Measurements from ENCODE around the gene RNU1-2.
"Not testable (repeated sequence)": the region's sequence is repeated elsewhere in the genome, so short reads cannot be mapped to it uniquely, and the experiment has no call there.

The RNU1-2 gene

GRCh38 chr1:16888860-16889816, 6.6 kb upstream of the RNU1-2 start:
- peaks cover 13 to 18% of the 10 kb centered on the region in 2 experiments for H3K4me1 ChIP-seq (ENCODE audit: control insufficient read depth in 1 of 2, insufficient read depth in 1 of 2, low read depth in 1 of 2, low read length in 1 of 2)
- TF ChIP-seq CTCF (IDR thresholded peaks at IDR 0.05) = no peak
- peaks cover 40% of the 10 kb centered on the region for H3K27me3 ChIP-seq
- no peaks in the 10 kb centered on the region for H3K36me3 ChIP-seq
- H3K27ac ChIP-seq = peak overlapping the region; percentile 40
- H3K4me3 ChIP-seq (ENCODE audit: low read depth in 1 of 2, low read length in 1 of 2) = peak overlapping the region; percentile 57 to 64
- no peaks in the 10 kb centered on the region for H3K9me3 ChIP-seq

DNA sequence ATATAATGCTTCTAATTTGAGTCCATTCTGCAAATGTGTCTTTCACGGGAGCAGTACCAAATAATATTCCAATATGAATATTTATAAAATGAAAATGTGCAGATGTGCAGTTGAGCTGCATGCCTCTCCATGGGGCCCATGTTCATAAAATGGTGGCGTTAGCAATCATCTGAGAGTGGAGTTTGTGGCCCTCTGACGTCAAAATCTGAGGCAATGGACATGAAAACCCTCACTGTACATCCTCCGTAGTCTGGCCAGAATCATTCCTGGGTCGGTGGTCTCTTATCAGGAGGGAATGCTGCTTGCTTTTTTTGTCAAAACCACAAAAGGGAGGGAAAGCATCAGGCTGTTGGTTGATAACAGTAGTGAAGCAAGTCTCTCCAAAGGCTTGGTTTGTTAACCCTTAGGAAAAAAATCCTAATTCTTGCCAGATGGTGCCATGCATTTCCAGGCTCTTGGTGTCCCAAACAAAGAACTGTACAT, 5.2 kb upstream of the RNU1-2 start:
- Histone ChIP-seq H3K27me3 (peaks cover 36% of the 10 kb centered on the region), H3K4me1 (ENCODE audit: control insufficient read depth in 1 of 2, insufficient read depth in 1 of 2, low read depth in 1 of 2, low read length in 1 of 2) (peaks cover 17 to 18% of the 10 kb centered on the region in 2 experiments)
- not testable (repeated sequence) for H3K9me3 ChIP-seq; H3K36me3 ChIP-seq; H3K27ac ChIP-seq; H3K4me3 ChIP-seq (ENCODE audit: low read depth in 1 of 2, low read length in 1 of 2)

GRCh38 chr1:16891057-16891456, 4.7 kb upstream of the RNU1-2 start:
- not testable (repeated sequence) for H3K4me3 ChIP-seq (ENCODE audit: low read depth in 1 of 2, low read length in 1 of 2); H3K36me3 ChIP-seq; H3K9me3 ChIP-seq; H3K27ac ChIP-seq
- H3K4me1 ChIP-seq (ENCODE audit: control insufficient read depth in 1 of 2, insufficient read depth in 1 of 2, low read depth in 1 of 2, low read length in 1 of 2) = peaks cover 17 to 18% of the 10 kb centered on the region in 2 experiments
- peaks cover 36% of the 10 kb centered on the region for H3K27me3 ChIP-seq

DNA sequence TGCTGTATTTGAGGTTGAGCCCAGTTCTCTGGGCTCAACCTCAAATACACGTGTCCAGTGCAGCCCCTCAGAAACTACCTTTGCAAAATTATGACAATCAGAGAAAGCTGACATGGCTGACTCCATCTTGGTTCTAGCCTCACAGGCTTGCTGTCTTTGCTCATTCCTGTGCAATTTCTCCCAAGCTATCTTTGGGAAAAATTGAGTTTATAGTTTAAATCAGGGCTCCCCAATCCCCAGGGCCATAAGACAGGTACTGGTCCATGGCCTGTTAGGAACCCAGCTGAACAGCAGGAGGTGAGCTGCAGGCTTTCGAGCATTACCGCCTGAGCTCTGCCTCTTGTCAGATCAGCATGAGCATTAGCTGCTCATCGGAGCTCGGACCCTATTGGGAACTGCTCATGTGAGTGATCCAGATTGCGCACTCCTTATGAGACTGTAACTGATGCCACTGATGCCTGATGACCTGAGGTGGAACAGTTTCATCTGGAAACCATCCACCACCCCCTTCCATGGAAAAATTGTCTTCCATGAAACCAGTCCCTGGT, 2.7 kb upstream of the RNU1-2 start:
- H3K36me3 ChIP-seq; H3K9me3 ChIP-seq; H3K4me3 ChIP-seq (ENCODE audit: low read depth in 1 of 2, low read length in 1 of 2); H3K27ac ChIP-seq: not testable (repeated sequence)
- H3K4me1 ChIP-seq (ENCODE audit: control insufficient read depth in 1 of 2, insufficient read depth in 1 of 2, low read depth in 1 of 2, low read length in 1 of 2) = peaks cover 27 to 31% of the 10 kb centered on the region in 2 experiments
- peaks cover 25% of the 10 kb centered on the region for H3K27me3 ChIP-seq

GRCh38 chr1:16893796-16894195, 2.0 kb upstream of the RNU1-2 start:
- H3K27ac ChIP-seq; H3K36me3 ChIP-seq; H3K4me3 ChIP-seq (ENCODE audit: low read depth in 1 of 2, low read length in 1 of 2); H3K9me3 ChIP-seq: not testable (repeated sequence)
- Histone ChIP-seq H3K27me3 (peaks cover 20% of the 10 kb centered on the region), H3K4me1 (ENCODE audit: control insufficient read depth in 1 of 2, insufficient read depth in 1 of 2, low read depth in 1 of 2, low read length in 1 of 2) (peaks cover 27 to 31% of the 10 kb centered on the region in 2 experiments)

GRCh38 chr1:16894338-16894737, 1.4 kb upstream of the RNU1-2 start:
- H3K36me3 ChIP-seq; H3K4me3 ChIP-seq (ENCODE audit: low read depth in 1 of 2, low read length in 1 of 2); H3K9me3 ChIP-seq; H3K27ac ChIP-seq: not testable (repeated sequence)
- H3K4me1 ChIP-seq (ENCODE audit: control insufficient read depth in 1 of 2, insufficient read depth in 1 of 2, low read depth in 1 of 2, low read length in 1 of 2) = peaks cover 23 to 30% of the 10 kb centered on the region in 2 experiments
- peaks cover 15% of the 10 kb centered on the region for H3K27me3 ChIP-seq

DNA sequence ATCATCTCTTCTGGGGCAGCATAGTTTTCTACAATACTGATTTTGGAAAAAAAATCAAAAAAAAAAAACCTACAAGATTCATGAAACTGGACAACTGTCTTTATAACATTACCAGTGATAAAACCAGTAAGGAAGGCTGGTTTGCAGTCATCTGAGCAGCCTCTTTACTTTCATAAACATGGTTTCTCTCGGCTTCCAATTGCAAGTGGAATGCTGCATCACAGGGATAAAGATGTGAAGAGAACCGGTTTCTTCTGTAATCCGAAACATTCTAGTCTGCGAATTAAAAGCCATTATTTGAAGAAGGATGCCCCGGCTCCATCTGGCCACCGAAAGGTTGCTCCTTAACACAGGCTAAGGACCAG, 565 bp upstream of the RNU1-2 start:
- H3K9me3 ChIP-seq, H3K27ac ChIP-seq, H3K36me3 ChIP-seq, H3K27me3 ChIP-seq: not testable (repeated sequence)
- Histone ChIP-seq H3K4me1 (ENCODE audit: control insufficient read depth in 1 of 2, insufficient read depth in 1 of 2, low read depth in 1 of 2, low read length in 1 of 2) (peaks cover 14 to 21% of the 10 kb centered on the region in 2 experiments), H3K4me3 (ENCODE audit: low read depth in 1 of 2, low read length in 1 of 2) (peak overlapping the region in 1 of 2 experiments; percentile 60)

- not testable (repeated sequence) for H3K36me3 ChIP-seq, H3K9me3 ChIP-seq, H3K27me3 ChIP-seq
- Histone ChIP-seq H3K27ac (peak overlapping the region; percentile 70), H3K4me1 (ENCODE audit: control insufficient read depth in 1 of 2, insufficient read depth in 1 of 2, low read depth in 1 of 2, low read length in 1 of 2) (peaks cover 19 to 23% of the 10 kb centered on the region in 2 experiments), H3K4me3 (ENCODE audit: low read depth in 1 of 2, low read length in 1 of 2) (peak overlapping the region; percentile 24 to 60)
Measured at GRCh38 chr1:16896316-16897055, 706 bp downstream of the RNU1-2 start.

DNA sequence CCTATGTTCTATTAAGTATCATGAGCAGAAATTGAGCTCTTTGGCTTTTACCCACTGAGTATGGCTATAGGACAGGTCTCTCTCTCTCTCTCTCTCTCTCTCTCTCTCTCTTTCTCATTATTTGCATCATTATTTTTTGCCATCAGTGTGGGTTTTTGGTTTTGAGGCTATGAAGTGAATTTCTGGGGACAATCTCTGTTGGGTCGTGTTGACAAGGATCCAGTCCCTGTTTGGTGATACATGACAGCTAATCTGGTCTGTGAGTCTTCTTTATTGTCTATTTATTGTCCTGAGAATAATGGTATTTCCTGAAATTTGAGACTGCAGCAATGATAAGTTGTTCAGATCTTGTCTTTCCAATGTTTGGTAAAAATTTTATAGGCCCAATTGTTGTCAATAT, 1.9 kb downstream of the RNU1-2 start:
- not testable (repeated sequence) for H3K4me3 ChIP-seq (ENCODE audit: low read depth in 1 of 2, low read length in 1 of 2); H3K27me3 ChIP-seq; H3K27ac ChIP-seq; H3K36me3 ChIP-seq; H3K9me3 ChIP-seq
- peaks cover 15 to 23% of the 10 kb centered on the region in 2 experiments for H3K4me1 ChIP-seq (ENCODE audit: control insufficient read depth in 1 of 2, insufficient read depth in 1 of 2, low read depth in 1 of 2, low read length in 1 of 2)

DNA sequence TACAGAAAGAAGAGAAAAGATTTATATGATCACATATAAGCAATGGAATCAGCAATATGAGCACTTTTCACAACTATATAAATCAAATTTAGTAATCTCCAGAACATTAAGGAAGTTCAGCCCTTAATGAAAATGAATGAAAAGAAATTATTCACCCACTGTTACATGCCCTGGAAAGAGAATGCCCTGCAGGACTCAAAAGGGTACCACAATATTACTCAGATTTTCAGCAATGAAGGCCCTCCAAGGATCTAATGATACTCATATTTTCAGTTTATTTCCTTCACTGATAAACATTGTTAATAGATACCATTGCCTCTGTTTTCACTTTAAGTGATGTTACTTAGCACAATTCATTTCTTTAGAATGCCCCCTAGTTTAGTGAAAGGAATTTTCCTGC, 2.5 kb downstream of the RNU1-2 start:
- Histone ChIP-seq H3K27ac (peak overlapping the region; percentile 11), H3K4me1 (ENCODE audit: control insufficient read depth in 1 of 2, insufficient read depth in 1 of 2, low read depth in 1 of 2, low read length in 1 of 2) (peaks cover 19 to 27% of the 10 kb centered on the region in 2 experiments)
- not testable (repeated sequence) for H3K36me3 ChIP-seq; H3K4me3 ChIP-seq (ENCODE audit: low read depth in 1 of 2, low read length in 1 of 2); H3K9me3 ChIP-seq; H3K27me3 ChIP-seq

- peaks cover 26 to 34% of the 10 kb centered on the region in 2 experiments for H3K4me1 ChIP-seq (ENCODE audit: control insufficient read depth in 1 of 2, insufficient read depth in 1 of 2, low read depth in 1 of 2, low read length in 1 of 2)
- not testable (repeated sequence) for H3K4me3 ChIP-seq (ENCODE audit: low read depth in 1 of 2, low read length in 1 of 2); H3K27me3 ChIP-seq; H3K9me3 ChIP-seq; H3K36me3 ChIP-seq; H3K27ac ChIP-seq
Measured at GRCh38 chr1:16899020-16899419, 3.2 kb downstream of the RNU1-2 start.

Measured in neutrophil (primary cell).